Trophoblast cell (in vitro differentiated cells and primary cell): ENCODE measurements around the gene TMF1.

ENCODE experiments used
- DNase-seq, 2 donors: peaks; one replicate each; pipeline ENCODE4 v3.0.0-alpha.2; 2016
- H2AFZ ChIP-seq: 2 replicates; pipeline ENCODE4 v1.6.1; 2013; ENCODE audit warnings: low read length, moderate library complexity, mild to moderate bottlenecking; ENCODE audit not compliant: insufficient read depth, poor library complexity
- H2AK5ac ChIP-seq: 2 replicates; pipeline ENCODE4 v1.6.1; 2013; ENCODE audit warnings: mild to moderate bottlenecking, low read length
- H2BK120ac ChIP-seq: 2 replicates; pipeline ENCODE4 v1.6.1; 2013; ENCODE audit warnings: low read length, mild to moderate bottlenecking, moderate library complexity; ENCODE audit not compliant: insufficient read depth, poor library complexity
- H2BK12ac ChIP-seq: 2 replicates; pipeline ENCODE4 v1.6.1; 2013; ENCODE audit warnings: mild to moderate bottlenecking, low read length, moderate library complexity
- H2BK5ac ChIP-seq: 2 replicates; pipeline ENCODE4 v1.6.1; 2013; ENCODE audit warnings: low read length, low read depth, moderate library complexity, mild to moderate bottlenecking; ENCODE audit not compliant: poor library complexity
- H3K14ac ChIP-seq: 2 replicates; pipeline ENCODE4 v1.6.1; 2013; ENCODE audit warnings: mild to moderate bottlenecking, low read length
- H3K18ac ChIP-seq: 2 replicates; pipeline ENCODE4 v1.6.1; 2013; ENCODE audit warnings: mild to moderate bottlenecking, low read length
- H3K23ac ChIP-seq: 2 replicates; pipeline ENCODE4 v1.6.1; 2013; ENCODE audit warnings: low read length
- H3K27ac ChIP-seq: 2 replicates; pipeline ENCODE4 v1.5.1; 2013; ENCODE audit warnings: low read depth, mild to moderate bottlenecking, inconsistent platforms, low read length, moderate library complexity
- H3K27me3 ChIP-seq: 2 replicates; pipeline ENCODE4 v1.6.1; 2013; ENCODE audit warnings: inconsistent platforms, mild to moderate bottlenecking, low read length, moderate library complexity; ENCODE audit not compliant: insufficient read depth
- H3K36me3 ChIP-seq, 2 experiments: 1 replicate in 1 of 2; 2 replicates in 1 of 2; pipeline ENCODE4 v1.6.1; 2013; ENCODE audit warnings: low read length in 2 of 2, mild to moderate bottlenecking in 2 of 2, moderate library complexity in 1 of 2; ENCODE audit not compliant: insufficient read depth in 2 of 2, control insufficient read depth in 1 of 2
- H3K4ac ChIP-seq: 2 replicates; pipeline ENCODE4 v1.6.1; 2013; ENCODE audit warnings: low read depth, mild to moderate bottlenecking, low read length, moderate library complexity
- H3K4me1 ChIP-seq, 2 experiments: 1 replicate in 1 of 2; 2 replicates in 1 of 2; pipeline ENCODE4 v1.6.1; 2013; ENCODE audit warnings: low read length in 2 of 2, mild to moderate bottlenecking in 2 of 2, moderate library complexity in 1 of 2; ENCODE audit not compliant: insufficient read depth in 2 of 2, control insufficient read depth in 1 of 2
- H3K4me2 ChIP-seq: 2 replicates; pipeline ENCODE4 v1.6.1; 2013; ENCODE audit warnings: inconsistent platforms, mild to moderate bottlenecking, low read length, moderate library complexity
- H3K4me3 ChIP-seq: 2 replicates; pipeline ENCODE4 v1.5.1; 2013; ENCODE audit warnings: mild to moderate bottlenecking, low read depth, low read length, inconsistent platforms
- H3K79me1 ChIP-seq: one replicate; pipeline ENCODE4 v1.6.1; 2013; ENCODE audit warnings: low read length
- H3K79me2 ChIP-seq: 2 replicates; pipeline ENCODE4 v1.6.1; 2013; ENCODE audit warnings: low read length, mild to moderate bottlenecking; ENCODE audit not compliant: control insufficient read depth, insufficient read depth, poor library complexity
- H3K9ac ChIP-seq: 2 replicates; pipeline ENCODE4 v1.6.1; 2013; ENCODE audit warnings: mild to moderate bottlenecking, low read length
- H3K9me3 ChIP-seq: 2 replicates; pipeline ENCODE4 v1.6.1; 2013; ENCODE audit warnings: low read depth, mild to moderate bottlenecking, control low read depth, inconsistent platforms, low read length; ENCODE audit not compliant: insufficient read depth
- H4K12ac ChIP-seq: 2 replicates; pipeline ENCODE4 v1.6.1; 2013; ENCODE audit warnings: low read depth, mild to moderate bottlenecking, low read length, moderate library complexity
- H4K8ac ChIP-seq: 2 replicates; pipeline ENCODE4 v1.6.1; 2013; ENCODE audit warnings: low read depth, mild to moderate bottlenecking, low read length, moderate library complexity
- H4K91ac ChIP-seq: one replicate; pipeline ENCODE4 v1.6.1; 2013; ENCODE audit warnings: low read depth, mild to moderate bottlenecking, low read length, moderate library complexity
- WGBS: extraction: QIAGEN DNeasy Blood & Tissue Kit; methylation state at CpG from one replicate; pipeline ENCODE4 v1.1.7; 2013; ENCODE audit warnings: missing lambda C conversion rate; ENCODE audit not compliant: insufficient read length, insufficient coverage; ENCODE audit errors: extremely low coverage; 5-methylcytosine and 5-hydroxymethylcytosine counted together

TMF1 gene

GRCh38 chr3:69048990-69049389 is 3.1 kb downstream of the TMF1 start:
- WGBS = no CpG with 5 or more reads among the region's 2 CpGs
- no peak overlapping the region for H4K12ac ChIP-seq

GRCh38 chr3:69044608-69045007 is 7.5 kb downstream of the TMF1 start:
- no peak overlapping the region for H2AFZ ChIP-seq
- H3K9ac ChIP-seq = no peak overlapping the region
- no peak overlapping the region for H2AK5ac ChIP-seq
- no peak overlapping the region for H3K14ac ChIP-seq
- no peak overlapping the region for H3K4me2 ChIP-seq
- WGBS = no CpG with 5 or more reads among the region's 2 CpGs
- no peak overlapping the region for H4K12ac ChIP-seq
- H3K18ac ChIP-seq = no peak overlapping the region
- no peaks in the 10 kb centered on the region for H3K9me3 ChIP-seq
- no peak overlapping the region for H2BK5ac ChIP-seq
- no peak overlapping the region for H3K23ac ChIP-seq
- H2BK120ac ChIP-seq = no peak overlapping the region
- H3K79me2 ChIP-seq = no peaks in the 10 kb centered on the region
- no peak for DNase-seq
- H3K79me1 ChIP-seq = no peaks in the 10 kb centered on the region
- H3K27me3 ChIP-seq = no peaks in the 10 kb centered on the region
- H3K4ac ChIP-seq = no peak overlapping the region
- H4K8ac ChIP-seq = no peak overlapping the region
- H3K4me3 ChIP-seq = no peak overlapping the region
- no peak overlapping the region for H4K91ac ChIP-seq
- no peaks in the 10 kb centered on the region for H3K4me1 ChIP-seq
- no peak overlapping the region for H2BK12ac ChIP-seq
- no peak overlapping the region for H3K27ac ChIP-seq
- peaks cover 15 to 24% of the 10 kb centered on the region in 2 experiments for H3K36me3 ChIP-seq

More at GRCh38 chr3:69048990-69049389, 3.1 kb downstream of the TMF1 start:
- H3K14ac ChIP-seq = no peak overlapping the region
- H2BK120ac ChIP-seq = no peak overlapping the region
- no peak overlapping the region for H4K8ac ChIP-seq
- no peak overlapping the region for H3K4me2 ChIP-seq
- peak overlapping the region; percentile 4 for H3K4ac ChIP-seq
- DNase-seq = no peak
- H3K23ac ChIP-seq = no peak overlapping the region
- H3K27ac ChIP-seq = no peak overlapping the region
- no peak overlapping the region for H3K4me3 ChIP-seq
- H3K18ac ChIP-seq = no peak overlapping the region
- H2BK12ac ChIP-seq = no peak overlapping the region
- H4K91ac ChIP-seq = no peak overlapping the region
- H3K27me3 ChIP-seq = no peaks in the 10 kb centered on the region
- no peak overlapping the region for H3K9ac ChIP-seq
- H2AK5ac ChIP-seq = no peak overlapping the region
- peaks cover 5 to 15% of the 10 kb centered on the region in 2 experiments for H3K36me3 ChIP-seq
- peaks cover 14% of the 10 kb centered on the region for H3K79me1 ChIP-seq
- no peaks in the 10 kb centered on the region for H3K9me3 ChIP-seq
- H3K4me1 ChIP-seq = peaks cover 0 to 5% of the 10 kb centered on the region in 2 experiments
- H3K79me2 ChIP-seq = peaks cover 10% of the 10 kb centered on the region
- no peak overlapping the region for H2BK5ac ChIP-seq
- no peak overlapping the region for H2AFZ ChIP-seq

GRCh38 chr3:69033470-69033869 is 18.7 kb downstream of the TMF1 start:
- Histone ChIP-seq H3K23ac (no peak overlapping the region), H2BK12ac (no peak overlapping the region), H4K91ac (no peak overlapping the region), H3K36me3 (peaks cover 21 to 29% of the 10 kb centered on the region in 2 experiments), H3K27me3 (no peaks in the 10 kb centered on the region), H3K9ac (no peak overlapping the region), H2AFZ (no peak overlapping the region), H3K9me3 (no peaks in the 10 kb centered on the region), H2BK5ac (no peak overlapping the region), H3K4me2 (no peak overlapping the region), H3K4me3 (no peak overlapping the region), H4K12ac (no peak overlapping the region), H3K14ac (no peak overlapping the region), H3K79me2 (no peaks in the 10 kb centered on the region), H2BK120ac (no peak overlapping the region), H3K18ac (no peak overlapping the region), H3K27ac (no peak overlapping the region), H3K4ac (no peak overlapping the region), H2AK5ac (no peak overlapping the region), H3K79me1 (no peaks in the 10 kb centered on the region), H4K8ac (no peak overlapping the region), H3K4me1 (no peaks in the 10 kb centered on the region)
- no CpG with 5 or more reads among the region's 7 CpGs for WGBS
- DNase-seq = peak in 1 of 2 donors; percentile 55

GRCh38 chr3:69032737-69033136 is 19.4 kb downstream of the TMF1 start:
- no peak overlapping the region for H4K12ac ChIP-seq
- peaks cover 21 to 28% of the 10 kb centered on the region in 2 experiments for H3K36me3 ChIP-seq
- WGBS = no CpG with 5 or more reads among the region's 9 CpGs
- DNase-seq = peak; percentile 65 to 92
- H3K4me3 ChIP-seq = no peak overlapping the region
- H4K8ac ChIP-seq = no peak overlapping the region
- no peak overlapping the region for H2AK5ac ChIP-seq
- no peak overlapping the region for H3K18ac ChIP-seq
- no peak overlapping the region for H3K4me2 ChIP-seq
- no peak overlapping the region for H3K23ac ChIP-seq
- H3K14ac ChIP-seq = no peak overlapping the region
- H3K4me1 ChIP-seq = no peaks in the 10 kb centered on the region
- H3K9me3 ChIP-seq = no peaks in the 10 kb centered on the region
- H3K79me2 ChIP-seq = no peaks in the 10 kb centered on the region
- H3K9ac ChIP-seq = no peak overlapping the region
- no peak overlapping the region for H2BK5ac ChIP-seq
- no peak overlapping the region for H2BK12ac ChIP-seq
- no peaks in the 10 kb centered on the region for H3K27me3 ChIP-seq
- no peak overlapping the region for H3K4ac ChIP-seq
- H3K79me1 ChIP-seq = no peaks in the 10 kb centered on the region
- no peak overlapping the region for H2AFZ ChIP-seq
- no peak overlapping the region for H3K27ac ChIP-seq
- no peak overlapping the region for H2BK120ac ChIP-seq
- no peak overlapping the region for H4K91ac ChIP-seq
